OCI-LY7 (cell line): Measurements from ENCODE around the gene RPRD1B. TPM values are rescaled to one million over a fixed set of nuclear protein-coding genes. Genes with fewer than 3 reads are reported as not detected.

Source experiments
- BruUV-seq: library from RNA; stranded (reverse); fragments of 400-500 nt; replicated peaks from 2 replicates; lab custom pipeline; 2021; lab: Mats Ljungman, UMichigan
- CTCF ChIA-PET: fragments of 300-600 bp; sonication (Branson Sonifier 250); formaldehyde crosslinking; loops from one replicate; lab custom pipeline; 2022; ENCODE audit warnings: antibody characterized with exemption; ENCODE audit not compliant: unreplicated experiment; lab: Charles Lee
- POLR2A ChIA-PET: fragments of 300-600 bp; sonication (Branson Sonifier 250); formaldehyde crosslinking; loops from one replicate; lab custom pipeline; 2022; ENCODE audit warnings: antibody characterized with exemption; lab: Charles Lee
- DNase-seq: peaks from one replicate; pipeline ENCODE4 v3.0.0-alpha.2; 2015; ENCODE audit warnings: low spot score
- H2AFZ ChIP-seq: fragments of 200-600 bp; sonication (generic), shearing (Covaris generic); 2 replicates; pipeline ENCODE4 v1.6.1; 2014; ENCODE audit warnings: mild to moderate bottlenecking, antibody characterized with exemption, low read length, moderate library complexity
- H3K27ac ChIP-seq: fragments of 200-600 bp; sonication (generic); 2 replicates; pipeline ENCODE4 v1.5.1; 2014; ENCODE audit warnings: mixed run types, low read depth, mild to moderate bottlenecking, moderate library complexity, low read length, inconsistent platforms; ENCODE audit not compliant: poor library complexity, severe bottlenecking
- H3K36me3 ChIP-seq: fragments of 200-600 bp; sonication (generic); 2 replicates; pipeline ENCODE4 v1.6.1; 2014; ENCODE audit warnings: mild to moderate bottlenecking, antibody characterized with exemption, low read length, moderate library complexity, mixed read lengths; ENCODE audit not compliant: insufficient read depth
- H3K4me1 ChIP-seq: fragments of 200-600 bp; sonication (generic); 2 replicates; pipeline ENCODE4 v1.5.1; 2014; ENCODE audit warnings: mild to moderate bottlenecking, low read length; ENCODE audit not compliant: insufficient read depth, poor library complexity, severe bottlenecking
- H3K4me2 ChIP-seq: fragments of 200-600 bp; sonication (generic); 2 replicates; pipeline ENCODE4 v1.6.1; 2014; ENCODE audit warnings: mild to moderate bottlenecking, low read length
- H3K4me3 ChIP-seq: fragments of 200-600 bp; sonication (generic); 2 replicates; pipeline ENCODE4 v1.5.1; 2014; ENCODE audit warnings: mild to moderate bottlenecking, low read depth, low read length; ENCODE audit not compliant: poor library complexity, severe bottlenecking
- H3K79me2 ChIP-seq: fragments of 200-600 bp; sonication (generic); 2 replicates; pipeline ENCODE4 v1.6.1; 2016; ENCODE audit warnings: low read depth, mild to moderate bottlenecking, low read length, moderate library complexity, mixed read lengths; ENCODE audit not compliant: insufficient read depth
- H3K9me2 ChIP-seq: fragments of 200-600 bp; sonication (generic); 2 replicates; pipeline ENCODE4 v1.6.1; 2016; ENCODE audit warnings: mild to moderate bottlenecking, low read length, mixed read lengths; ENCODE audit not compliant: insufficient read depth
- H3K9me3 ChIP-seq: fragments of 200-600 bp; sonication (generic); 2 replicates; pipeline ENCODE4 v1.6.1; 2014; ENCODE audit warnings: mild to moderate bottlenecking, mixed run types, low read length, mixed read lengths
- H4K20me1 ChIP-seq: fragments of 200-600 bp; sonication (generic); 2 replicates; pipeline ENCODE4 v1.6.1; 2014; ENCODE audit warnings: mild to moderate bottlenecking, antibody characterized with exemption, low read length, moderate library complexity, mixed read lengths; ENCODE audit not compliant: insufficient read depth
- CTCF ChIP-seq: fragments of 200-600 bp; sonication (generic); conservative IDR thresholded peaks from 2 replicates; pipeline ENCODE4 v1.5.1; 2014; ENCODE audit warnings: mild to moderate bottlenecking, antibody characterized with exemption, low read length, moderate library complexity, mixed read lengths
- EZH2phosphoT487 ChIP-seq: fragments of 200-600 bp; sonication (generic); IDR thresholded peaks from 2 replicates; pipeline ENCODE4 v1.6.1; 2018; ENCODE audit warnings: low read depth, borderline replicate concordance, mild to moderate bottlenecking, mixed run types, antibody characterized with exemption, low read length, moderate library complexity, mixed read lengths
- intact Hi-C: fragments of 100-400 bp; cut with micrococcal nuclease; formaldehyde crosslinking; loops from one replicate; pipeline ENCODE4 v1.10.0; 2022; ENCODE audit not compliant: unreplicated experiment
- total RNA-seq, 2 experiments: library from RNA; depleted of rRNA in 1 of 2; stranded (reverse); fragments of >200 nt in 1 of 2; shearing (Covaris generic) in 1 of 2; gene quantifications; 2 replicates each; pipeline ENCODE4 v1.2.3, GENCODE V29; 2014 to 2022

Gene RPRD1B
- total RNA-seq, 2 experiments from 2014 or later = 45.6 to 67.9 TPM

- DNase-seq = peak; percentile 42
- TF ChIP-seq CTCF (peak; percentile 81), EZH2phosphoT487 (no peak)
- BruUV-seq = no TSS peak
- peaks cover 89% of the 10 kb centered on the region; the same call in 1 of the 2 replicates for H3K36me3 ChIP-seq
- no peak overlapping the region for H3K27ac ChIP-seq
- no peak overlapping the region for H3K4me3 ChIP-seq
- H3K9me3 ChIP-seq = no peaks in the 10 kb centered on the region
- intact Hi-C loops = loop anchor here (2.0 to 5.0 kb wide), 4 partner anchors 90 to 428 kb away; partner anchors contain the start of gene VSTM2L
- CTCF ChIA-PET = interaction anchor here (0.6 kb wide), 2 partner anchors 139 to 343 kb away, joined by 3 to 6 read pairs; no protein-coding TSS in a partner anchor
- no peak overlapping the region for H3K4me2 ChIP-seq
- H2AFZ ChIP-seq = no peak overlapping the region
- H4K20me1 ChIP-seq = no peaks in the 10 kb centered on the region
- peaks cover 19% of the 10 kb centered on the region for H3K4me1 ChIP-seq
- H3K9me2 ChIP-seq = no peaks in the 10 kb centered on the region
- no peaks in the 10 kb centered on the region for H3K79me2 ChIP-seq
- POLR2A ChIA-PET = interaction anchor here (0.7 kb wide), 1 partner anchor 1505 kb away, joined by 3 read pairs; no protein-coding TSS in a partner anchor
These were observed 40.6 kb upstream of the RPRD1B start for GRCh38 chr20:37992802-37993409.

GRCh38 chr20:37994512-37994911, 39.0 kb upstream of the RPRD1B start:
- BruUV-seq = no TSS peak
- DNase-seq = no peak
- ChIA-PET POLR2A (interaction anchor here (1.5 kb wide), 1 partner anchor 19 kb away, joined by 4 read pairs; no protein-coding TSS in a partner anchor), CTCF (no interaction called here)
- Histone ChIP-seq H3K9me3 (no peaks in the 10 kb centered on the region), H2AFZ (no peak overlapping the region), H3K4me3 (no peak overlapping the region), H3K9me2 (no peaks in the 10 kb centered on the region), H3K4me1 (peaks cover 19% of the 10 kb centered on the region), H4K20me1 (no peaks in the 10 kb centered on the region), H3K36me3 (peaks cover 89% of the 10 kb centered on the region), H3K27ac (no peak overlapping the region), H3K4me2 (no peak overlapping the region), H3K79me2 (no peaks in the 10 kb centered on the region)
- TF ChIP-seq EZH2phosphoT487 (no peak), CTCF (no peak)
- intact Hi-C loops = loop anchor here (5.0 kb wide), 1 partner anchor 377 kb away; no protein-coding TSS in a partner anchor
